Measurements from ENCODE around the gene SLC22A3. TPM values are rescaled to one million over a fixed set of nuclear protein-coding genes. Genes with fewer than 3 reads are reported as not detected.
"Not testable (repeated sequence)": the region's sequence is repeated elsewhere in the genome, so short reads cannot be mapped to it uniquely, and the experiment has no call there.

The SLC22A3 gene, protein sequence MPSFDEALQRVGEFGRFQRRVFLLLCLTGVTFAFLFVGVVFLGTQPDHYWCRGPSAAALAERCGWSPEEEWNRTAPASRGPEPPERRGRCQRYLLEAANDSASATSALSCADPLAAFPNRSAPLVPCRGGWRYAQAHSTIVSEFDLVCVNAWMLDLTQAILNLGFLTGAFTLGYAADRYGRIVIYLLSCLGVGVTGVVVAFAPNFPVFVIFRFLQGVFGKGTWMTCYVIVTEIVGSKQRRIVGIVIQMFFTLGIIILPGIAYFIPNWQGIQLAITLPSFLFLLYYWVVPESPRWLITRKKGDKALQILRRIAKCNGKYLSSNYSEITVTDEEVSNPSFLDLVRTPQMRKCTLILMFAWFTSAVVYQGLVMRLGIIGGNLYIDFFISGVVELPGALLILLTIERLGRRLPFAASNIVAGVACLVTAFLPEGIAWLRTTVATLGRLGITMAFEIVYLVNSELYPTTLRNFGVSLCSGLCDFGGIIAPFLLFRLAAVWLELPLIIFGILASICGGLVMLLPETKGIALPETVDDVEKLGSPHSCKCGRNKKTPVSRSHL
- 1 to 10 TPM; 2.1 to 5.2 TPM for total RNA-seq
- long read RNA-seq: 0 reads

DNA sequence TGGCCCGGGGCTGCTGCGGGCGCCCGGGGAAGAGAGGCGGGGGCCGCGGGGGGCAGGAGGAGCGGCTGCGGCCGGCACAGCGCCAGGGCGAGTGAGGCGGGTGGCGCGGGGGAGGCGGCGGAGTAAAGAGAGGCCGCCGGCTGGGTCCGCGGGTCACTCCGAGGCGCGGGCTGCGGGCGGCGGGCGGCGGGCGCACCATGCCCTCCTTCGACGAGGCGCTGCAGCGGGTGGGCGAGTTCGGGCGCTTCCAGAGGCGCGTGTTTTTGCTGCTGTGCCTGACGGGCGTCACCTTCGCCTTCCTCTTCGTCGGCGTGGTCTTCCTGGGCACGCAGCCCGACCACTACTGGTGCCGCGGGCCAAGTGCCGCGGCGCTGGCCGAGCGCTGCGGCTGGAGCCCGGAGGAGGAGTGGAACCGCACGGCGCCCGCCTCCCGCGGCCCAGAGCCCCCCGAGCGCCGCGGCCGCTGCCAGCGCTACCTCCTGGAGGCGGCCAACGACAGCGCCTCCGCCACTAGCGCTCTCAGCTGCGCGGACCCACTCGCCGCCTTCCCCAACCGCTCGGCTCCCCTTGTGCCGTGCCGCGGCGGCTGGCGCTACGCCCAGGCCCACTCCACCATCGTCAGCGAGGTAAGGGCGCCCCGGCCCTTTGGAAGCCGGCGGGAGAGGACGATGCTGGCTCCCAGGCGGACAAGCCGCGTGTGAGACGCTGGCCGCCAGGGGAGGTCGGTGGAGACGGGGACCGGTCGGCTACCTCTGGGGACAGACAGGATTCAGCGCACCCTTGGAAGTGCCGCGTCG, at the start of gene SLC22A3:
TSS of gene SLC22A3 (plus strand) at position 156 of the 797 bp plus-strand sequence. CDS start at position 198, 42 bp downstream.
- intact Hi-C loops (cut with DNase I): no loop called here
- DNase-seq (no peak), ATAC-seq (peak; percentile 71 to 76)

DNA sequence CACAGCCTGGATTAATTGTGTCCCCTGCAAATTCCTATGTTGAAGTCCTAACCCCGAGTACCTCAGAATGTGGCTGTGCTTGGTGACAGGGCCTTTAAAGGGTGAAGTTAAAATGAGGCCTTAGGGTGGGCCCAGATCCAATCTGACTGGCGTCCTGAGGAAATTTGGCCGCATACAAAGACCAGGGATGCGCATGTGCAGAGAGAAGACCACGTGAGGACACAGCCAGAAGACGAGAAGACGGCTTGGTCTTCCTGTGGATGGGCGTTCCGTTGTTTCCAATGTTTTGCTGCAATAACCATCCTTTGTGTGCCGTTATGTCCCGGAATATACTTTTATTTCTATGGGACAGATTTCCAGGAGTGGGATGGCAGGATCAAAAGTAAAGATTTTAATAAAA, 48.6 kb upstream of the SLC22A3 start:
- intact Hi-C loops (cut with DNase I): no loop called here
- no peak for DNase-seq
- ATAC-seq: no peak

DNA sequence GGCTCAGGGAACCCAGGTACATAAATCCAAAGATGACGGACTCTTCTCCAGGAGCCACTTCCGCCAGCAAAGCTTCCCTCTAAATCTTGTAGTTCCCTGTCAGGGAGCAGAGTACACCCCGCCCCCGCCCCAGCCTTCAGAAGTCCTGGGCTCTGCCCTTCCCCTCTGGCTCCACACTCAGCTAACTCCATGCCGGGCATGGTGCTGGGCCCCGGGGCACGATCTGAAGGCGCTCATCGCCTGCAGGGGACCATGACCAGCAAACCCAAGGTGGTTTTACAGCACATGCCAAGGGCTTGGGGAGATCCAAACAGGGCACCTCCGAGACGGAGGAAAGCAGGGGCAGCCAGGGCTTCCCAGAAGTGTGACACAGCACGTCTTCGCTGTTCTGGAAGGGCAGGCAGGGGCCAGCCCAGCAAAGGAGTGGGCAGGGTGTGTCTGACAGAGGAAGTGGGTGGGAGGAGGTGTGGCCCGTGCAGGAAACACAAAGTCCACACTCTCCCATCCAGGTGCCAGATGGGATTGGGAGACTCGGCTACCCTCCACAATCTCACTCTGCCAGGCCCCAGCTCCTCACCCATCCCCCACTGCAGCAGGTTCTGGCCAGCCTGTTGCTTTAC, 48.0 kb upstream of the SLC22A3 start:
- ATAC-seq: no peak
- DNase-seq: no peak
- intact Hi-C loops (cut with DNase I): no loop called here

DNA sequence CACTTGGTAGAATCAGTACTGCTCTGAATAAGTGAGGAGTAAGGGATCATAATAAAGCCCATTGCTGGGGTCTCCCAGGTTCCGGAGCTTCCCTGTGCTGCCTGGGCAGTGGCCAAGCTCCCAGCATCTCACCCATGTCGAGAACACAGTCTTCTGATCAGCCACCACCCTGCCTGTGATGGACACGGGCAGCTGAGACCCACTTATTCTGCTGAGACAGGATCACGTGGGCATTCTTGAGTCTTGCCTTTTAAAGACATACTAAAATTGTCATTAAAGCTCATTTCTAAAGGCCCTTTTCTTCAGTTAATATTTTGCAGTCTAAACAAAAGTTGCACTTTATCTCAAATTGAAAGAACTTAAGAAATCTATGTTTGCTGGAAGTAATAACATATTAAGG, 46.8 kb upstream of the SLC22A3 start:
- intact Hi-C loops (cut with DNase I): no loop called here
- ATAC-seq (no peak), DNase-seq (no peak)

DNA sequence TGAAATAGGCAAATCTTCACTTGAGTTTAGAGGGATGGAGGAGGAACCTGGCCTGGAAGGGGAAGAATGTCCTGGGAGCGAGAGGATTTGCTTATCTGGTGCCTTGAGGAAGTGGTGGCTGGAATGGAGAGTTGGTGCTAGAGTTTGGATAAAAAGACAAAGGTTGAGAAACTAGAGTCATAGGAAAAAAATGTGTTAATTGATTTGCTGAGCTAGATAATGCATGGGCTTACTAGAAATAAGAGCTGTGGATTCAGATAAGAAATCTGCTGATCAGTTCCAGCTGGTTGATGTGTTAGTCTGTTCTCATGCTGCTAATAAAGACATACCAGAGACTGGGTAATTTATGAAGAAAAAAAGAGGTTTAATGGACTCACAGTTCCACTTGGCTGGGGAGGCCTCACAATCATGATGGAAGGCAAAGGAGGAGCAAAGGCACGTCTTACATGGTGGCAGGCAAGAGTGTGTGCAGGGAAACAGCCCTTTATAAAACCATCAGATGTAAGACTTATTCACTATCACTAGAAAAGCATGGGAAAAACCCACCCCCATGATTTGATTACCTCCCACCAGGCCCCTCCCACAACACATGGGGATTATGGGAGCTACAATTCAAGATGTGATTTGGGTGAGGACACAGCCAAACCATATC, 45.6 kb upstream of the SLC22A3 start:
- ATAC-seq; intact Hi-C loops (cut with DNase I); DNase-seq: not testable (repeated sequence)

DNA sequence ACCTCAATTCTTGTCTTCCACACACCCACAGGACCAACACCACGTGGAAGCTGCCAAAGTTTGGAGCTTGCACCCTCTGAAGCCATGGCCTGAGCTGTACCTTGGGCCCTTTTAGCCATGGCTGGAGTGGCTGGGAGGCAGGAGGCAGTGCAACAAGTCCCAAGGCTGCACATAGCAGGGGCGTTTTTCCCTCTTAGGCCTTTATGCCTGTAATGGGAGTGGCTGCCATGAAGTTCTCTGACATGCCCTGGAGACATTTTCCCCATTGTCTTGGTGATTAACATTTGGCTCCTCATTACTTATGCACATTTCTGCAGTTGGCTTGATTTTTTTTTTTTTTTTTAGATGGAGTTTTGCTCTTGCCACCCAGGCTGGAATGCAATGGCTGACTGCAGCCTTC, 44.4 kb upstream of the SLC22A3 start:
- intact Hi-C loops (cut with DNase I): no loop called here
- ATAC-seq: no peak
- DNase-seq: no peak

DNA sequence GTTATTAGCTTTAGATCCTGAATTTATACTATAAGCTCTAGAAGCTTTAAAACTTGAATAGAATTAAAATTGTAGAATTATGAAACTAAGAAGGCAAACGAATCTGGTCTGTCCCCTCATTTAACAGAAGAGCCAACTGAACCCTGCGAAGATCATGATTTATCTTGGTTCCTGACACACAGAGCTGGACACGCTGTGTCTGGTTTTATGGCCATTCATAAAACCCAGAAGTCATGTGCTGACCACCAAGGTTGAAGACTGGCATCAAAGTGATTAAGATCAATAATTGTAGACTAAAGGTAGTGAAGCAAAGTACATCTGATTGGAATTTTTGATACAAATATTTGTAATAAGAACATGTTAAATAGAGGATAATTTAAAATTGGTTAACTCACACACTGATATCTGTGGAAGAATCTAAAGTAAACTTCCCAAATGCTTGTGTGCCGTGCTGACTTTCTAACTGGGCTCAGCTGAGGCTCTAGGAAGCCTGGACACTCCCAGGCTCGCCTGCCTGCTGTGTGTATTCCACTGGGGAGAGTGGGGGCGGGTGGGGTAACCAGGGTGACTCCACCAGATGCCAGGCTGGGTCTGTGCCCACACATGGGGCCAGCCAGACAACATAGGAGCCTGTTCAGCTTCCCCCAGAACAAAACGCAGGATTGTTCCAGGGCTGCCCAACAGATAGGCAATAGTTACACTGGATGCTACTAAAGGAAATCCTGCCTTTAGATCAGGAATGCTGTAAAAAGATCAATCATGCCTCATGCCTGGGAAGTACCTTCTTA, 42.1 kb upstream of the SLC22A3 start:
- DNase-seq: no peak
- no peak for ATAC-seq
- intact Hi-C loops (cut with DNase I): no loop called here

DNA sequence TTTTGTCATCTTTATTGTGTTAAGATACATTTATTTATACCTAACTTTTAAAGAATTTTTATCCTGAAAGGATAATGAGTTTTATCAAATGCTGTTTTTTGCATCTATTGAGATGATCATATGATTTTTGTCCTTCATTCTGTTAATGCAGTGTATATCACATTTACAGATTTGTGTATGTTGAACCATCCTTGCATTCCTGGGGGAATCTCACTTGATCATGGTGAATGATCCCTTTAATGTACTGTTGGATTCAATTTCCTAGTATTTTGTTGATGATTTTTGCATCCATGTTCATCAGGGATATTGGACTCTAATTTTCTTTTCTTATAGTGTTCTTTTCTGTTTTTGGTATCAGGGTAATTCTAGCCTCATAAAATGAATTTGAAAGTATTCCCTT, 38.5 kb upstream of the SLC22A3 start:
- ATAC-seq: no peak
- no peak for DNase-seq
- intact Hi-C loops (cut with DNase I): no loop called here

DNA sequence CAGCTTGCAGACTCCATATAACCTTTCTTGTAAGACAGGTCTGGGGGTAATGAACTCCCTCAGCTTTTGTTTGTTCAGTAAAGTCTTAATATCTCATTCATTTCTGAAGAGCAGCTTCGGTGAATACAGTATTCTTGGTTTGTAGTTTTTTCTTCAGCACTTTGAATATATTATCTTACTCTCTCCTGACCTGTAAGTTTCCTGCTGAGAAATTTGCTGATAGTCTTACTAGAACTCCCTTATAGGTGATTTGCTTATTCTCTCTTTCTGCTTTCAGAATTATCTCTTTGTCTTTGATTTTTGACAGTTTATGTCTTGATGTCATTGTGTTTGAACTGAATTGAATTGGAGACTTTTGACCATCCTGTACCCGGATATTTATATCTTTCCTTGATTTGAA, 35.3 kb upstream of the SLC22A3 start:
- DNase-seq (no peak), ATAC-seq (no peak)
- intact Hi-C loops (cut with DNase I): no loop called here

DNA sequence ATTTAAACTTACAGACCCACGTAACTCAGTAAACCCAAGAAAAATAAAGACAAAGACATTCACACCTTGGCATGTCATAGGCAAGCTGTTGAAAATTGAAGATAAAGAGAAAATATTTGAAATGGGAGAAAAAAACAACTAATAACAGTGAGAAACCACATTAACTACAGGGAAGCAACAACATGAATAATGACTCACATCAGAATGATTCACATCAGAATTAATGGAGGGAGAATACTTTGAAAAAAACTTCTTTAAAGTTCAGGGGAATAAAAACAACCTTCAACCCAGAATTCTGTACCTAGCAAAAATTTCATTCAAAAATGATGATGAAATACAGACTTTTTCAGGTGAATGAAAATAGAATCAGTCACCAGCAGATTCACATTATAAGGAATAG, 32.9 kb upstream of the SLC22A3 start:
- intact Hi-C loops (cut with DNase I): no loop called here
- no peak for DNase-seq
- ATAC-seq: no peak

DNA sequence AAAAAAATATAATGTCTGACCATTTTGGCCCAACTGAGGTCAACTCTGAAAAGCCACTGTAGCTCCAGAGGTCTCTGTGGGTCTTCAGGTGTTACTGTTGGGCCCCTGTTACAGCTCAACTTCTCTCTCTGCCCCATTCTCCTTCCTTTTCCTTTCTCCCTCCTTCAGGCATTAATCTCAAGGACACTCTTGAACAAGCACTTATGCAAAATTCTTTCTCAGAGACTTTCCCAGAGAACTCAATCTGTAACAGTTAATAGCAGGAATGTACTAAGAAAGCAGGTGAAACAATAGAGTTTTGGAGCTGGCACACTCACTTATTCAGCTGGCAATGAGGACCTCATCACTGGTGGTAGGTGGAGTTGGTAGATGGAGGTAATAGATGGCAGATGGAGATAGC, 31.9 kb upstream of the SLC22A3 start:
- no peak for ATAC-seq
- intact Hi-C loops (cut with DNase I): no loop called here
- DNase-seq: no peak

DNA sequence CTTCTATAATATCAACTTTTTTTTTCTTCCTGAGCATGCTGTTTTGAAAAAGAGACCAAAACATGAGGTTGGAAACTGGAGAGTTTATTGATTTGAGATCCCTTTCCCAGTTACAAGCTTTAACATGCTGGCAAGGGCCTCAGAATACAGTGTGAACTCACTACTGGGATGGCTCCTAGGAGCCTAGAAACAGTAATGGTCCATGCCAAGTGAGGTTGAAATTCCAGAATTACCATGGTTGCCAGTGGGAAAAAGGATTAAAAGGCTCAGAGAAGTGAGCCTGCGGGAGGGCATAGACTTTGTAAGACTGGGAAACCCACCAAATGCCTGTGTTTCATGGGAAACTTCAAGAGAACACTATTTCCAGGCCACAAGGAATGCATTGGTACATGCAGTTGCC, 28.9 kb upstream of the SLC22A3 start:
- DNase-seq (no peak), ATAC-seq (no peak)
- intact Hi-C loops (cut with DNase I): no loop called here

DNA sequence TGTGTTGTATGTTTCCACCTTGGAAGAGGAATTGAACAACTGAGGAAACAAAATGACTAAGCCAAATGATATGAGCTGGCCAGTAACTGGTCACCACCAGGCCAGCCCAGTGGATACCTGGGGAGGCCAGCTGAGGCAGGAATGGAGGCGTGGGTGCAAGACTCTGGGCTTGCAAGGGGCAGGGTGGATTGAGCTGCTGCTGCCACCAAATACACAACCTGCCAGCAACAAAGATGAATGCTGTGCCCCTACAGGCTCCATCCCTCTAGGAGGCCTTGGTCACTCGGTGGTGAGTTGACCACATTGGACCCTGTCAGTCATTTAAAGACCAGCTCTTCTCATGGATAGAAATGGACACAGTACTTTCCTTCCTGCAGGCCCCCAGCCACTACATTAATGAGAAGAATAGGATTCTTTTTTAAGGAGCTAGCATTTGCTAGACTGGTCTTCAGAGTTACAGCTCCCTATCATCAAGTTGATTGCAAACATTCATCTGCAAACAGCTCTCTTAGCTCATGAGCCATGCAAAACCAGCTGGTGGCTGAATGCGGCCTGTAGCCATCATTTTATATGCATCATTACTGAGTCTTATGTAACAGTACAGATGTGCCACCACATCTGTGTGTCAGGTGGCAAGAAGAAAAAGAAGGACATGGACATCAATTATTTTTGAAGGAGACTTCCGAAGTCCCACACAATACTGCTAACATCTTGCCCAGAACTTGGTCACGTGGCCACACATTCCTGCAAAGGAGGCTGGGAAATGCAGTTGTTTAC, 26.3 kb upstream of the SLC22A3 start:
- intact Hi-C loops (cut with DNase I): no loop called here
- DNase-seq (no peak), ATAC-seq (no peak)

DNA sequence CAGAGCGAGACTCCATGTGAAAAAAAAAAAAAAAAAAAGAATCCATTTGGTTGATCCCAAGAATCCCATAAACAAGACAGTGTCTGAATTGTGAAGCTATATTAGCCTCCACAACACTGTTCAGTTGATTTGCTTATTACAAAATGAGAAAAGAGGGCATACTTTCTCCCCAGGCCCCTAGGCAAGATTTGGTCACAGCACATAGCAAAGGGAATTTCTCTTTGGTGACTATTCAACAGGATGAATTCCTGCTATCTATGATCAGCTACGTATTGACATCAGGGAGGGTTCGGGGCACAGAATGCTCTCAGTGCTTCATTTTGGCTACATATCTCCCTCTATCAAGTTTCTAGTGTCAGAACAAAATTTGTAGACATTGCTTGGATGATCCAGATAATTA, 20.2 kb upstream of the SLC22A3 start:
- DNase-seq (no peak), ATAC-seq (no peak)
- intact Hi-C loops (cut with DNase I): no loop called here

DNA sequence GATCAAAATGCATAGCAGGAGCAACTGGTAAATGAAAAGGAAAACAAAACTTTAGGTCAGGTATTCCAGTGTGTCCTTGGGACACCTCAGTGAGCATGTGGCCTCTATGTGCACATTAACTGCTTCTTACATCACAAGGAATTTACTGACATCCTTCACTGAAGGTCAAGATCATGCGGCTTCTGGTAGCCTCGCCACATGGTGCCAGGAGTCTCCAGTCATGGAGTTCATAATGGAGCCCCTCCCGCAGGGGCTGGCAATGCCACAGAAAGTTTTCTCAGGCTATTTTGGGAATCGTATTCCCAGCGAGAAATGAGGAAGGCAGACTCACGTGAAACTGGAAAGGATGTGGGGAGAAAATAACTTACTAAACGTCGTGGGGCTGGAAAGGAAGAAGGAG, 19.7 kb upstream of the SLC22A3 start:
- no peak for ATAC-seq
- DNase-seq: no peak

DNA sequence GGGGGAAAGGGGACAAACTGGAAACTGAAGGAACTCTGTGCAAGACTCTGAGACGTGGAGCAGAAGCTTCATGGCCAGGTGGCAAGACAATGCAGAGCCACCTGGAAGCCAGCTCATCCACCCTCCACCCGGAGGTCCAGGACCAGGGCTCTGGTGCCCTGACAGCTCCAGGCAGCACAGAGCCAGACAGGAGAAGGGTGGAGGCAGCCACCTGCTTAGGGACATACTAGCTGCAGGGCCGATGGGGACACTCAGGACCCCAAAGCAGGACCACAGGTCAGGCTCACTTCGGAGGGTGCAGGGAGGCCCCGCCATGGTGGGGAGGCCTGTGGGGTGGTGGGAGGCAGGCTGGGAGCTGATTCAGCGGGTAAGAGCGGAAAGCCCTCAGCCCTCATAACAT, 19.0 kb upstream of the SLC22A3 start:
- intact Hi-C loops (cut with DNase I): no loop called here
- ATAC-seq: no peak

More for the DNA sequence above, 19.7 kb upstream of the SLC22A3 start:
- intact Hi-C loops (cut with DNase I): no loop called here

DNA sequence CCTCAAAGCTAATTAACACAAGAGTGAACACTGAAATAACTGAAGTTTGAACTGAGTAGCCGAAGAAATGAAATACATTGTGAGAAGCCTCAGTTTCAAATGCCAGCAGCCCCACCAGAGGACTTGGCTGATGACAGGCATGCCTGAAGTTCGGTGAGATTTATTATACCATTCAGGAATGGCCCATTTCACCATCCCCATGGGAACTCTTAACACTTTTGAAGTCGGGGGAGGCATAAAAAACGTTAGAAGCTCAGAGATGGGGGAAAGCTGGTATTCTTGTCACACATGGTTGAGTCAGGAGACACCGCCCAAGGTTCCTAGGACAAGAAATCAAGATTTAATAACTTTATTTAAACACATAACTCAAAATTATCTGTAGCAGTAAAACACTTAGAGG, 17.6 kb upstream of the SLC22A3 start:
- ATAC-seq: no peak
- no peak for DNase-seq
- intact Hi-C loops (cut with DNase I): no loop called here

More for the DNA sequence above, 19.0 kb upstream of the SLC22A3 start:
- no peak for DNase-seq

DNA sequence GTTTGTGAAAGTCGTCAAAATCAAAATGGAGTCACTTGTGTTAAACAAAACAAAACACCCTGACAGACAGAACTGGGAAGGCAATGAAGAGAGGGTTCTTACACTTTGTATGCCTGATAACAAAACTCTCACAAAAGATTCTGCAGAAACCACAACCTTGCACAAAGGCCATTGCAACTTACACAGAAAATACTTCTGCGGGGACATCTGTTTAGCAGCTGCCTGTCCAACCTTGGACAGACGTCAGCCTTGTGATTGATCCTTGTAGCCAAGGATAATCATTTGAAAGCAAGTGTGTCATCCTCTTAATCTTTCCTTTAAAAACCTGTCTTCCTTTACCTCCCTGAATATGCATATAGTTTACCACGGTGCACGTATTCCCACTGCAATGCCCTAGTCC, 17.0 kb upstream of the SLC22A3 start:
- intact Hi-C loops (cut with DNase I): no loop called here
- ATAC-seq: no peak
- DNase-seq: no peak
